Spinal cord (tissue), 10 donors: ENCODE data around the gene XKR7. TPM values are rescaled to one million over a fixed set of nuclear protein-coding genes. Genes with fewer than 3 reads are reported as not detected.

Experiments
- DNase-seq, 6 donors: peaks; one replicate each; pipeline versions ENCODE4 v3.0.0 to v3.0.0-alpha.2; 2013 to 2015; ENCODE audit warnings: low spot score in 6 of 6, low read depth in 4 of 6
- H3K27ac ChIP-seq: one replicate; pipeline ENCODE4 v1.5.1; 2013; ENCODE audit warnings: low read depth, low read length, control low read depth
- H3K27me3 ChIP-seq: one replicate; pipeline ENCODE4 v1.6.1; 2013; ENCODE audit warnings: low read length; ENCODE audit not compliant: control insufficient read depth, insufficient read depth
- H3K36me3 ChIP-seq: one replicate; pipeline ENCODE4 v1.6.1; 2013; ENCODE audit warnings: low read length; ENCODE audit not compliant: control insufficient read depth, insufficient read depth
- H3K4me1 ChIP-seq: one replicate; pipeline ENCODE4 v1.6.1; 2013; ENCODE audit warnings: low read length; ENCODE audit not compliant: control insufficient read depth, insufficient read depth
- H3K4me3 ChIP-seq: one replicate; pipeline ENCODE4 v1.5.1; 2013; ENCODE audit warnings: low read depth, low read length, control low read depth
- H3K9me3 ChIP-seq: one replicate; pipeline ENCODE4 v1.6.1; 2013; ENCODE audit warnings: low read length; ENCODE audit not compliant: control insufficient read depth, insufficient read depth
- WGBS: methylation state at CpG from one replicate; pipeline ENCODE4 v1.1.5; 2013; ENCODE audit warnings: missing lambda C conversion rate; ENCODE audit not compliant: insufficient coverage; 5-methylcytosine and 5-hydroxymethylcytosine counted together
- polyA plus RNA-seq, 2 donors: library from polyadenylated mRNA; unstranded; fragments of 120-200 nt; gene quantifications; one replicate each; pipeline ENCODE4 v1.2.1, GENCODE V29; 2013; ENCODE audit not compliant: insufficient read length in 2 of 2
- total RNA-seq, 2 donors: library from RNA; depleted of rRNA in 1 of 2; stranded (reverse); fragments of 120-200 nt in 1 of 2; fragments of >200 nt in 1 of 2; gene quantifications; one replicate each; pipeline versions ENCODE4 v1.2.3 to v1.2.4, GENCODE V29; 2013 to 2014
- donor health status: healthy.

XKR7 gene
- total and polyA plus RNA-seq, 4 donors: 1.8 to 9.0 (median 5.8) TPM

DNA sequence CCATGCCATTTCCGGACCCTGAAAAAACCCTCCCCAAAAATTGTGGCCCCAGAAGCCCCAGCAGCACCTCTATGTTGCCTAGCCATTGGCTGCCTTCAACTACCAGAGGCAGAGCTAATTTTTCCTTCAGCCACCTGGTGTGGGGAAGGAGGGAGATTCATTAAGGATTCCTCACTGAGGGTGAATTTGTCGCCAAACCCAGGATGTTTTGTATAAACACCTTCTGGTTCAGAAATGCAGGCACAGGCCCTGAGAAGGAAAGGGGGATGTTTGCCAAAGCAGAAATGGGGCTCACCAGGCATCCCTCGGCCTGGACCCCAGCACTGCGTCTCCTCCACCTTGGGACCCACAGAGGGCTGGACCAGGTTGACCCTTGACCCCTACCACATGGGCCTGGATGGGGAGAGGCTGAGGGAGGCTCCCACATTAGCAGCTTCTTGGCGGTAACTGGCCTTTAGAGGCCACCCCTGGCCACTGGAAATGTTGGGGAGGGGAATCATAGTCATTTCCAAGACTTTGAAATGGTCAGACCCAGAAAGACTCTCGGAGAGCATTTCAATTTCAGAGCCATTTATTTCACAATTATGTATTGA, 14.3 kb upstream of the XKR7 start:
- no peaks in the 10 kb centered on the region for H3K27me3 ChIP-seq
- peaks cover 12% of the 10 kb centered on the region for H3K36me3 ChIP-seq
- no peak overlapping the region for H3K27ac ChIP-seq
- peak in 1 of 6 donors; percentile 72 for DNase-seq
- H3K4me3 ChIP-seq: no peak overlapping the region
- H3K9me3 ChIP-seq: no peaks in the 10 kb centered on the region
- WGBS: no CpG with 5 or more reads among the region's 6 CpGs
- peaks cover 4% of the 10 kb centered on the region for H3K4me1 ChIP-seq

- H3K36me3 ChIP-seq: peaks cover 6% of the 10 kb centered on the region
- H3K27ac ChIP-seq: no peak overlapping the region
- H3K9me3 ChIP-seq: no peaks in the 10 kb centered on the region
- H3K4me3 ChIP-seq: no peak overlapping the region
- no peak for DNase-seq
- WGBS: 80% methylated on average over 1 of the region's 1 CpG
- H3K4me1 ChIP-seq: peaks cover 4% of the 10 kb centered on the region
- H3K27me3 ChIP-seq: no peaks in the 10 kb centered on the region
These were observed 13.5 kb upstream of the XKR7 start for GRCh38 chr20:31954500-31954899.

DNA sequence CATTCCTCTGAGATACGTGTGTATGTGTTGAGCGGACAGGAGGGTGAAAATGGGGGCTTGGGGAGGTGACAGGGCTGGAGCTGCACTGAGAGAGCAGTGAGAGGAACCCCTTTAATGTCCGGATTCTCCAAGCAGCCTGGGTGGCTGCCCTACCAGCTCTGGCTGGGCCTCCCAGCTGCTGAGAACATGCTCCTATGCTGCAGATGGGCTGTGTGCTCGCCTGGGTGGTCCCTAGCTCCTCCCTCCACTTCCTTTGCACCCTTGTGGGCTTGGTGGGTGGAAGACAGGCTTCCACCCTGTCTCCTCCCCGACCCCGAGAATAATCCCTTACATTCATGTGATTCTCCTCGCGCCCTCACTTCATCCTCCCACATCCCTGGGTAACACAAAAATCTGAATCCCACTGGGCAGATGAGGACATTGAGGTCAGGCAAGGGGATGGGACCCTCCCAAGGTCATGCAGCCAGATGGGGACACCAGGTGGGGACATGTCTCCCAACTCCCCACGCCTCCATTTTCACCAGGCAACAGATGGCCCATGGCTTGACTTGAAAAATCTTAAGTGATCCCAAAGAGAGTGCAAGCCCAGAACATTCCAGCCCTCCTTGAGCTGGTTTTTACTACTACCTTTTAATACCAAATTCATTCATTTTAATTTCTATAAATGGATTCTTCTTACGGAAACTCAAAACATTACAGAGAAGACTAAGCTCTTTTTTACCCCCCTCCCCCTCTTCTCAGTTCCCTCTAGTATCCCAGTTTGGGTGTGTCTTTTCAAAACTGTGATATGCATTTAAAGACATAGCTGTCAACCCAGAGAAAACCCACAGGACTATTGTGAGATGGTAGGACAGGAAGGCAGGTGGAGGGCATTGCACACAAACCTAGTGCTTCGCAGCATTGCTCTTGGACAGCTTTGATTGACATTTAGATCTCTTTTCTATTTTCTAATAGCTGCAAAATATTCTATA, 11.1 kb upstream of the XKR7 start:
- 45% methylated on average over 9 of the region's 11 CpGs for WGBS
- no peaks in the 10 kb centered on the region for H3K36me3 ChIP-seq
- no peaks in the 10 kb centered on the region for H3K9me3 ChIP-seq
- no peaks in the 10 kb centered on the region for H3K27me3 ChIP-seq
- H3K4me3 ChIP-seq: no peak overlapping the region
- DNase-seq: no peak
- no peaks in the 10 kb centered on the region for H3K4me1 ChIP-seq
- H3K27ac ChIP-seq: no peak overlapping the region

DNA sequence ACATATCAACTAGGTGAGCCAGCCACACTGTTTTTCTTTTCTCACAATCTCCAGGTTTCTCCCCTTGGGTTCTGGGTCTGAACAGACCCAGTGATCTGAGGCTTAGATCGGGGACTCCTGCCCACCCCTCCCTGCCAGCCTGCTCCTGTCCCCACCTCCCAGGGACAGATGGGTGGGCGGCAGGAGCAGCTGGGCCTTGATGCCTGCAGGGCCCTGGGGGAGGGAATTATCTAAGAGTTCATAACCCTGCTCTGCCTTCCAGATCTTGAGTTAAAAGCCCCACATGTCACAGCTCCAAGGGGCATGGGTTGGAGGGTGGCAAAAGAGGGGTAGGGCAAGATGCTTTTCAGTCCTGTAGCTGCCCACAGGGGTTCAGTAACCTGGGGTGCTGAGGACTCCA, 5.2 kb upstream of the XKR7 start:
- no peak overlapping the region for H3K4me3 ChIP-seq
- H3K9me3 ChIP-seq: no peaks in the 10 kb centered on the region
- peaks cover 5% of the 10 kb centered on the region for H3K4me1 ChIP-seq
- H3K27me3 ChIP-seq: peaks cover 4% of the 10 kb centered on the region
- no peak for DNase-seq
- WGBS: 40% methylated on average over 1 of the region's 2 CpGs
- H3K27ac ChIP-seq: no peak overlapping the region
- no peaks in the 10 kb centered on the region for H3K36me3 ChIP-seq

GRCh38 chr20:31963889-31964288, 4.1 kb upstream of the XKR7 start:
- 71% methylated on average over 6 of the region's 6 CpGs for WGBS
- no peak for DNase-seq
- H3K4me3 ChIP-seq: no peak overlapping the region
- no peaks in the 10 kb centered on the region for H3K9me3 ChIP-seq
- no peak overlapping the region for H3K27ac ChIP-seq
- no peaks in the 10 kb centered on the region for H3K36me3 ChIP-seq
- H3K4me1 ChIP-seq: peaks cover 15% of the 10 kb centered on the region
- peaks cover 4% of the 10 kb centered on the region for H3K27me3 ChIP-seq

DNA sequence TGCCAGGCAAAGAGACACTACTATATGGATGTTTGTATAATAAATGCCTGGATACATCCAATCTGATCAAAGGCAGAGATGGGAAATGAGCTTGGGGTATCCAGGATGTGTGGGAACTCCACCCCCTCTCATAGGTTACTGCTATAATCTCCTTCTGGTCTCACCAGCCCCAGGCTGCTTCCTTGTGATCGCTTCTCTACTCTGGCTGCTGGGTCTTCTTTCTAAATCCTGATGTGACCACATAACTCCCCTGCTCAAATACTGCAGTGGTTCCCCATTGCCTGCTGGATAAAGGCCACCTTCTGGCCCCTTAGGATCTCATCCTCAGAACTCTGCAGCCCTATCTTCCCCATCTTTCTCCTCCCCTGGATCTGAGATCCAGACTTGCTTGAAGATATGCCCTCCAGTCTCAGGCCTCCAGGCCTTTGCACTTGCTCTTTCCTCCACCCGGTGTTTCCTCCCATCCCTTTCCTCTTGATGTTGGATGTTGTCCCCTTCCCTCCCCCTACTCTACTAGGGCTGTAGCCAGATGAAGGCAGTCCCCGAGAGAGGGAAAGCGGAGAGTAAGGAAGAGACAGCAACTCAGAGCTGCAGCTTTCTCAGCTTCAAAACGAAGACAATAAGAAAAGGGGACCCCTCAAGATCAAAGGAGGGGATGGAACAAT, 828 bp upstream of the XKR7 start:
- Histone ChIP-seq H3K4me3 (no peak overlapping the region), H3K27me3 (peaks cover 4% of the 10 kb centered on the region), H3K36me3 (no peaks in the 10 kb centered on the region), H3K27ac (no peak overlapping the region), H3K9me3 (no peaks in the 10 kb centered on the region), H3K4me1 (peaks cover 19% of the 10 kb centered on the region)
- peak in 2 of 6 donors; percentile 55 to 82 for DNase-seq
- 17% methylated on average over 2 of the region's 5 CpGs for WGBS

GRCh38 chr20:31968291-31969126, 558 bp downstream of the XKR7 start:
- H3K27ac ChIP-seq: no peak overlapping the region
- no peaks in the 10 kb centered on the region for H3K36me3 ChIP-seq
- peak overlapping the region; percentile 31 for H3K4me3 ChIP-seq
- peak in 5 of 6 donors; percentile 40 to 87 (median 66) for DNase-seq
- no peaks in the 10 kb centered on the region for H3K9me3 ChIP-seq
- H3K27me3 ChIP-seq: peaks cover 4% of the 10 kb centered on the region
- under 1% methylated on average over 50 of the region's 57 CpGs for WGBS
- H3K4me1 ChIP-seq: peaks cover 19% of the 10 kb centered on the region

GRCh38 chr20:31969991-31970390, 2.0 kb downstream of the XKR7 start:
- Histone ChIP-seq H3K27me3 (peaks cover 6% of the 10 kb centered on the region), H3K4me3 (no peak overlapping the region), H3K9me3 (no peaks in the 10 kb centered on the region), H3K4me1 (peaks cover 21% of the 10 kb centered on the region), H3K27ac (no peak overlapping the region), H3K36me3 (no peaks in the 10 kb centered on the region)
- peak in 1 of 6 donors; percentile 57 for DNase-seq
- WGBS: no CpG with 5 or more reads among the region's 5 CpGs

GRCh38 chr20:31972471-31973021, 4.6 kb downstream of the XKR7 start:
- Histone ChIP-seq H3K4me3 (no peak overlapping the region), H3K36me3 (no peaks in the 10 kb centered on the region), H3K4me1 (peaks cover 20% of the 10 kb centered on the region), H3K9me3 (no peaks in the 10 kb centered on the region), H3K27me3 (peaks cover 2% of the 10 kb centered on the region), H3K27ac (no peak overlapping the region)
- no peak for DNase-seq
- 58% methylated on average over 4 of the region's 4 CpGs for WGBS
